ENCODE data around the gene RREB1.

Gene RREB1

DNA sequence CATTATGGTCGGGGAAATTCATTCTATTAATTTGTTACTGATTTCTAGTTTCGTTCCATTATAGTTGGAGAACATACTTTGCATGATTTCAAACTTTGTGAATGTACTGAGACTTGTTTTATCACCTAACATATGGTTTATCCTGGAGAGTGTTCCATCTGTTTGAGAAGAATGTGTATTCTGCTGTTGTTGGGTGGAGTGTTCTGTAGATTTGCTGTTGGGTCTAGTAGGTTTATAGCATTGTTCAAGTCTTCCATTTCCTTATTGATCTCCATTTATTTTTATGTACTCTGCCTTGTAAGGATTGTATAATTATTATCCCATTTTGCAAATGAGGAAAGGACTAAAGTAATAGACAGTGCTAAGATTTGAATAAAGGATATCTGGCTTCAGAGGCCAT is 85.4 kb downstream of the RREB1 start:
- Histone ChIP-seq H3K27ac (ENCODE audit: low read depth, low read length) (no peak overlapping the region), H3K27me3 (ENCODE audit: control insufficient read depth, low read length) (no peaks in the 10 kb centered on the region), H3K36me3 (ENCODE audit: control insufficient read depth, low read length) (peaks cover 20% of the 10 kb centered on the region), H4K20me1 (ENCODE audit: control insufficient read depth, insufficient read depth, low read depth, low read length) (no peaks in the 10 kb centered on the region), H3K4me2 (ENCODE audit: low read length) (no peak overlapping the region), H3F3A (ENCODE audit: control insufficient read depth, insufficient read depth) (peaks cover 3% of the 10 kb centered on the region; the same call in 1 of the 2 replicates), H3K4me1 (ENCODE audit: control insufficient read depth, low read length) (peaks cover 6% of the 10 kb centered on the region), H3K79me2 (ENCODE audit: control insufficient read depth, low read length) (no peaks in the 10 kb centered on the region), H3K9me2 (replicated peaks; ENCODE audit: control insufficient read depth, low read length) (no peaks in the 10 kb centered on the region), H3K4me3 (ENCODE audit: low read length) (no peak overlapping the region), H3K9me3 (ENCODE audit: control insufficient read depth, insufficient read depth, low read length) (no peaks in the 10 kb centered on the region)
- TF ChIP-seq, protein P1, sequence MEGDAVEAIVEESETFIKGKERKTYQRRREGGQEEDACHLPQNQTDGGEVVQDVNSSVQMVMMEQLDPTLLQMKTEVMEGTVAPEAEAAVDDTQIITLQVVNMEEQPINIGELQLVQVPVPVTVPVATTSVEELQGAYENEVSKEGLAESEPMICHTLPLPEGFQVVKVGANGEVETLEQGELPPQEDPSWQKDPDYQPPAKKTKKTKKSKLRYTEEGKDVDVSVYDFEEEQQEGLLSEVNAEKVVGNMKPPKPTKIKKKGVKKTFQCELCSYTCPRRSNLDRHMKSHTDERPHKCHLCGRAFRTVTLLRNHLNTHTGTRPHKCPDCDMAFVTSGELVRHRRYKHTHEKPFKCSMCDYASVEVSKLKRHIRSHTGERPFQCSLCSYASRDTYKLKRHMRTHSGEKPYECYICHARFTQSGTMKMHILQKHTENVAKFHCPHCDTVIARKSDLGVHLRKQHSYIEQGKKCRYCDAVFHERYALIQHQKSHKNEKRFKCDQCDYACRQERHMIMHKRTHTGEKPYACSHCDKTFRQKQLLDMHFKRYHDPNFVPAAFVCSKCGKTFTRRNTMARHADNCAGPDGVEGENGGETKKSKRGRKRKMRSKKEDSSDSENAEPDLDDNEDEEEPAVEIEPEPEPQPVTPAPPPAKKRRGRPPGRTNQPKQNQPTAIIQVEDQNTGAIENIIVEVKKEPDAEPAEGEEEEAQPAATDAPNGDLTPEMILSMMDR (IDR thresholded peaks at IDR 0.05; ENCODE audit: low read depth, low read length, poor library complexity, severe bottlenecking), result no peak
- no peak for TF ChIP-seq EZH2phosphoT487 (IDR thresholded peaks at IDR 0.05; ENCODE audit: borderline replicate concordance, low read length)

DNA sequence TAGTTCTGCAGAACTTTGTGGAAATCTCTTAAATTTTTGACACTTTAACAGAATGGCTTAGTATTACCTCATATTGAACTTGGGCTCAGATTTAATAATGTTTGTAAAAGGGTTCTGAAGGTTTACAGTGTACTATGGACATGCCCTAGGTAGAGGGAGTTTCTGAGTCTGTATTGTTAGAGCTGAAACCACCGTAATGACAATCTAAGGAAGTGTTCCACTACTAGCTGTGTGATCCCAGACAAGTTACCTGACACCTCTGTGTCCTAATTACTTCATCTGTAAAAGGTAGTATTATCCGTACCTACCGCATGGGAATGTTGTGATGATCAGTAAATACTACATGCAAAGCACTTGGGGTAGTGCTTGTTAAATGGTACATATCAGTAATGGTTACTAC is 86.9 kb downstream of the RREB1 start:
- H3K9me2 ChIP-seq (replicated peaks; ENCODE audit: control insufficient read depth, low read length), result no peaks in the 10 kb centered on the region
- H3K36me3 ChIP-seq (ENCODE audit: control insufficient read depth, low read length), result peaks cover 6% of the 10 kb centered on the region

DNA sequence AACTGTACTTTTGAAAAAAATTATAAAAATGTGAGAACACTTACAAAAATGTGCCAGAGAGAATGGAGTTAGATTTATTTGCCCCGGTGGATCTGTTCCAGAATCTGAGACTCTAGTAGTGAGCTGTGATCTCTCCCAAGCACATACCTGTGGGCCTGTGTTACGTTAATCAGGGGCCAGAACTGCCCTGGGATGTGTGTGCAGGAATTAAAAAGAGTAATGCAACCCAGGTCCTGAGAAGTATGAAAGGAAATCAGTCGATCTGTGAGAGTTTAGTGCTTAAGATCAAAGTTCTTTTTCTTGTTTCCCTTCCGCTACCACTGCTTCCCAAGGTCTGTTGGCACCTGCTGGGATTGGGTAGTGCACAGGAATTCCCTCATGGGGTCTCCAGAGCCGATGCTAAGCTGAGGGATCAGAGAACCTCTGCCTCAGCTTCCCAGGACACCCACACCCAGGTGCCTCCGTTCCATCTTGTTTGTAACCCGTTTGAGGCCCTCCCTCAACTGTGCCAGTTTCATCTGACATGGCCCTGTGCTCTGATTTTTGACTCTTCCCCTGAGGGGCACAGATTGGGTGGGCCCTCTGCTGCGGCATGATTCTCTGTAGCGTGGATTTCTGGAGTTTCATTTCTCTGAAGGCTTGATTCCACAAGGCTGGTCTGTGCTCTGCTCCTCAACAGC is 87.7 kb downstream of the RREB1 start:
- Histone ChIP-seq H3K4me3 (ENCODE audit: low read length) (no peak overlapping the region), H3K9me3 (ENCODE audit: control insufficient read depth, insufficient read depth, low read length) (no peaks in the 10 kb centered on the region), H3K36me3 (ENCODE audit: control insufficient read depth, low read length) (peaks cover 6% of the 10 kb centered on the region), H3K27ac (ENCODE audit: low read depth, low read length) (no peak overlapping the region), H3K4me2 (ENCODE audit: low read length) (no peak overlapping the region), H3K9me2 (replicated peaks; ENCODE audit: control insufficient read depth, low read length) (no peaks in the 10 kb centered on the region), H3F3A (ENCODE audit: control insufficient read depth, insufficient read depth) (peaks cover under 1% of the 10 kb centered on the region; the same call in 1 of the 2 replicates), H3K27me3 (ENCODE audit: control insufficient read depth, low read length) (no peaks in the 10 kb centered on the region), H4K20me1 (ENCODE audit: control insufficient read depth, insufficient read depth, low read depth, low read length) (no peaks in the 10 kb centered on the region; the same call in 1 of the 2 replicates), H3K79me2 (ENCODE audit: control insufficient read depth, low read length) (no peaks in the 10 kb centered on the region), H3K4me1 (ENCODE audit: control insufficient read depth, low read length) (no peaks in the 10 kb centered on the region)
- TF ChIP-seq, protein P1 (IDR thresholded peaks at IDR 0.05; ENCODE audit: low read depth, low read length, poor library complexity, severe bottlenecking), result no peak
- TF ChIP-seq EZH2phosphoT487 (IDR thresholded peaks at IDR 0.05; ENCODE audit: borderline replicate concordance, low read length), result no peak

More for the DNA sequence above, 86.9 kb downstream of the RREB1 start:
- peaks cover under 1% of the 10 kb centered on the region; the same call in 1 of the 2 replicates for H3F3A ChIP-seq (ENCODE audit: control insufficient read depth, insufficient read depth)
- H3K27ac ChIP-seq (ENCODE audit: low read depth, low read length), result no peak overlapping the region
- no peaks in the 10 kb centered on the region for H3K4me1 ChIP-seq (ENCODE audit: control insufficient read depth, low read length)
- no peaks in the 10 kb centered on the region; the same call in 1 of the 2 replicates for H4K20me1 ChIP-seq (ENCODE audit: control insufficient read depth, insufficient read depth, low read depth, low read length)
- no peak overlapping the region for H3K4me3 ChIP-seq (ENCODE audit: low read length)
- no peak overlapping the region for H3K4me2 ChIP-seq (ENCODE audit: low read length)
- no peaks in the 10 kb centered on the region for H3K27me3 ChIP-seq (ENCODE audit: control insufficient read depth, low read length)
- H3K79me2 ChIP-seq (ENCODE audit: control insufficient read depth, low read length), result no peaks in the 10 kb centered on the region
- no peaks in the 10 kb centered on the region for H3K9me3 ChIP-seq (ENCODE audit: control insufficient read depth, insufficient read depth, low read length)
- TF ChIP-seq, protein P1 (IDR thresholded peaks at IDR 0.05; ENCODE audit: low read depth, low read length, poor library complexity, severe bottlenecking), result no peak
- no peak for TF ChIP-seq EZH2phosphoT487 (IDR thresholded peaks at IDR 0.05; ENCODE audit: borderline replicate concordance, low read length)
